ENCODE results near the gene ADORA1. TPM values are rescaled to one million over a fixed set of nuclear protein-coding genes. Genes with fewer than 3 reads are reported as not detected.

The ADORA1 gene
- total and polyA plus RNA-seq, 2 donors (not counting 1 experiment from before 2014, with no cell fraction given), result not detected

- TF ChIP-seq EZH2 (IDR thresholded peaks at IDR 0.05; ENCODE audit: borderline replicate concordance, insufficient read depth, low read depth, low read length, poor library complexity, severe bottlenecking), result no peak
- no peak for TF ChIP-seq CTCF (IDR thresholded peaks at IDR 0.05)
- Histone ChIP-seq H3K27ac (ENCODE audit: low read length in 2 of 2) (no peak overlapping the region), H2AFZ (ENCODE audit: insufficient read depth, low read depth, low read length, poor library complexity, severe bottlenecking) (no peak overlapping the region), H3K79me2 (ENCODE audit: control insufficient read depth, insufficient read depth, low read length) (no peaks in the 10 kb centered on the region), H3K36me3 (replicated peaks in 1 of 2; ENCODE audit: control extremely low read depth in 1 of 2, control insufficient read depth in 1 of 2, extremely low read depth in 1 of 2, insufficient read depth in 2 of 2, low read length in 1 of 2) (no peaks in the 10 kb centered on the region), H3K27me3 (replicated peaks in 1 of 4; ENCODE audit: control extremely low read depth in 1 of 4, control insufficient read depth in 3 of 4, insufficient read depth in 4 of 4, low read length in 3 of 4) (peaks cover 0 to 40% (median 21%) of the 10 kb centered on the region in 4 experiments), H3K4me3 (ENCODE audit: control extremely low read depth in 1 of 5, extremely low read depth in 1 of 5, insufficient read depth in 1 of 5, low read depth in 2 of 5, low read length in 4 of 5) (no peak overlapping the region), H3K4me1 (ENCODE audit: control insufficient read depth in 2 of 2, insufficient read depth in 2 of 2, low read length in 2 of 2) (peaks cover 0 to under 1% of the 10 kb centered on the region in 2 donors), H3K4me2 (replicated peaks; ENCODE audit: low read depth, low read length, poor library complexity, severe bottlenecking) (no peak overlapping the region), H3K9ac (ENCODE audit: low read length) (no peak overlapping the region), H4K20me1 (ENCODE audit: control insufficient read depth, insufficient read depth, low read length, poor library complexity, severe bottlenecking) (no peaks in the 10 kb centered on the region), H3K9me3 (ENCODE audit: control extremely low read depth in 1 of 3, control insufficient read depth in 2 of 3, insufficient read depth in 1 of 3, low read length in 2 of 3) (no peaks in the 10 kb centered on the region)
- Mint-ChIP-seq H3K27me3 (peaks cover 85% of the 10 kb centered on the region), H3K4me3 (no peak overlapping the region), H3K9me3 (ENCODE audit: insufficient read depth) (no peaks in the 10 kb centered on the region), H3K27ac (no peak overlapping the region), H3K4me1 (peaks cover 9% of the 10 kb centered on the region)
- ChIA-PET POLR2A (no interaction called here), CTCF (no interaction called here)
- intact Hi-C loops (cut with micrococcal nuclease), result no loop called here
- no peak for DNase-seq
- ATAC-seq (ENCODE audit: low read depth), result no peak
- 100% methylated on average over 2 of the region's 2 CpGs for WGBS (ENCODE audit: insufficient coverage)
Observed at GRCh38 chr1:203122159-203122558, 5.4 kb upstream of the ADORA1 start.

GRCh38 chr1:203124011-203124410, 3.5 kb upstream of the ADORA1 start:
- no peak overlapping the region for H3K4me3 Mint-ChIP-seq
- ATAC-seq (ENCODE audit: low read depth) (no peak), DNase-seq (no peak)
- WGBS (ENCODE audit: insufficient coverage), result no CpG with 5 or more reads among the region's 5 CpGs
- Histone ChIP-seq H4K20me1 (ENCODE audit: control insufficient read depth, insufficient read depth, low read length, poor library complexity, severe bottlenecking) (no peaks in the 10 kb centered on the region), H3K9me3 (ENCODE audit: control extremely low read depth in 1 of 3, control insufficient read depth in 2 of 3, insufficient read depth in 1 of 3, low read length in 2 of 3) (peaks cover 0 to 6% (median 0%) of the 10 kb centered on the region in 3 donors), H3K4me3 (ENCODE audit: control extremely low read depth in 1 of 5, extremely low read depth in 1 of 5, insufficient read depth in 1 of 5, low read depth in 2 of 5, low read length in 4 of 5) (no peak overlapping the region), H3K4me1 (ENCODE audit: control insufficient read depth in 2 of 2, insufficient read depth in 2 of 2, low read length in 2 of 2) (peaks cover 7 to 12% of the 10 kb centered on the region in 2 donors), H3K9ac (ENCODE audit: low read length) (no peak overlapping the region), H3K4me2 (replicated peaks; ENCODE audit: low read depth, low read length, poor library complexity, severe bottlenecking) (no peak overlapping the region), H2AFZ (ENCODE audit: insufficient read depth, low read depth, low read length, poor library complexity, severe bottlenecking) (no peak overlapping the region), H3K27ac (ENCODE audit: low read length in 2 of 2) (no peak overlapping the region), H3K27me3 (replicated peaks in 1 of 4; ENCODE audit: control extremely low read depth in 1 of 4, control insufficient read depth in 3 of 4, insufficient read depth in 4 of 4, low read length in 3 of 4) (peaks cover 0 to 43% (median 15%) of the 10 kb centered on the region in 4 experiments), H3K36me3 (replicated peaks in 1 of 2; ENCODE audit: control extremely low read depth in 1 of 2, control insufficient read depth in 1 of 2, extremely low read depth in 1 of 2, insufficient read depth in 2 of 2, low read length in 1 of 2) (no peaks in the 10 kb centered on the region), H3K79me2 (ENCODE audit: control insufficient read depth, insufficient read depth, low read length) (no peaks in the 10 kb centered on the region)
- H3K4me1 Mint-ChIP-seq, result peaks cover 9% of the 10 kb centered on the region
- ChIA-PET POLR2A (no interaction called here), CTCF (no interaction called here)
- H3K27me3 Mint-ChIP-seq, result peaks cover 82% of the 10 kb centered on the region
- intact Hi-C loops (cut with micrococcal nuclease), result no loop called here
- H3K27ac Mint-ChIP-seq, result no peak overlapping the region
- TF ChIP-seq CTCF (IDR thresholded peaks at IDR 0.05) (no peak), EZH2 (IDR thresholded peaks at IDR 0.05; ENCODE audit: borderline replicate concordance, insufficient read depth, low read depth, low read length, poor library complexity, severe bottlenecking) (no peak)
- H3K9me3 Mint-ChIP-seq (ENCODE audit: insufficient read depth), result no peaks in the 10 kb centered on the region

Measured in B cell (primary cell).